HG03280 (cell line): ENCODE results near the gene HID1.

Experiments used
- ATAC-seq: cut with Tn5 transposase; IDR thresholded peaks from one replicate; pipeline ENCODE4 v1.9.1; 2021; ENCODE audit warnings: mild to moderate bottlenecking, moderate library complexity; ENCODE audit not compliant: unreplicated experiment

The HID1 gene

GRCh38 chr17:74950207-74950606, 22.4 kb downstream of the HID1 start:
- ATAC-seq = no peak

GRCh38 chr17:74949455-74950115, 23.0 kb downstream of the HID1 start:
- ATAC-seq = no peak

GRCh38 chr17:74947041-74947754, 25.4 kb downstream of the HID1 start:
- no peak for ATAC-seq

- ATAC-seq = no peak
Observed at GRCh38 chr17:74946641-74947040, 25.9 kb downstream of the HID1 start.

GRCh38 chr17:74945543-74945942, 27.0 kb downstream of the HID1 start:
- ATAC-seq = no peak

- ATAC-seq = no peak
Observed at GRCh38 chr17:74943808-74944522, 28.6 kb downstream of the HID1 start.

- no peak for ATAC-seq
Observed at GRCh38 chr17:74941128-74941725, 31.3 kb downstream of the HID1 start.

- no peak for ATAC-seq
Observed at GRCh38 chr17:74939534-74939933, 33.0 kb downstream of the HID1 start.

- ATAC-seq = no peak
Observed at GRCh38 chr17:74938194-74938950, 34.2 kb downstream of the HID1 start.

- no peak for ATAC-seq
Observed at GRCh38 chr17:74937064-74938051, 35.2 kb downstream of the HID1 start.

- no peak for ATAC-seq
Observed at GRCh38 chr17:74936470-74936799, 36.1 kb downstream of the HID1 start.

- ATAC-seq = no peak
Observed at GRCh38 chr17:74935585-74936469, 36.7 kb downstream of the HID1 start, which contains the start of gene OTOP3. OTOP3 (plus strand) TSS chr17:74935898; CDS start chr17:74935922, 24 bp downstream.

- ATAC-seq = no peak
Observed at GRCh38 chr17:74935048-74935447, 37.5 kb downstream of the HID1 start.

- ATAC-seq = no peak
Observed at GRCh38 chr17:74930535-74931036, 42.0 kb downstream of the HID1 start.

GRCh38 chr17:74928786-74929185, 43.8 kb downstream of the HID1 start:
- ATAC-seq = no peak

GRCh38 chr17:74925242-74925641, 47.3 kb downstream of the HID1 start:
- no peak for ATAC-seq

- ATAC-seq = no peak
Observed at GRCh38 chr17:74924250-74924948, 48.2 kb downstream of the HID1 start, which contains the start of gene OTOP2. OTOP2 (plus strand) TSS chr17:74924273; CDS start chr17:74924633, 360 bp downstream.
